MCF 10A (cell line): Measurements from ENCODE around the gene GNB5. TPM values are rescaled to one million over a fixed set of nuclear protein-coding genes. Genes with fewer than 3 reads are reported as not detected.

Experiments used
- BruUV-seq: library from RNA; stranded (reverse); fragments of 400-500 nt; replicated peaks from 2 replicates; lab custom pipeline; 2021; lab: Mats Ljungman, UMichigan
- CTCF ChIA-PET: fragments of 300-600 bp; sonication (Branson Sonifier 250); formaldehyde crosslinking; extraction: SDS; loops from one replicate; lab custom pipeline; 2021; ENCODE audit warnings: antibody characterized with exemption, inconsistent platforms; lab: Yijun Ruan, JAX
- POLR2A ChIA-PET: fragments of 300-600, 350-650 bp; sonication (Branson Sonifier 250); formaldehyde crosslinking; extraction: SDS; loops from one replicate; lab custom pipeline; 2020; ENCODE audit warnings: antibody characterized with exemption, inconsistent platforms; lab: Yijun Ruan, JAX
- DNase-seq: peaks from one replicate; pipeline ENCODE4 v3.0.0-alpha.2; 2018; ENCODE audit not compliant: unreplicated experiment
- H3K27ac Mint-ChIP-seq: one replicate; pipeline ENCODE4 v1.8.0; 2022; ENCODE audit warnings: mild to moderate bottlenecking, low read depth, mixed read lengths; ENCODE audit not compliant: unreplicated experiment
- H3K27me3 Mint-ChIP-seq: one replicate; pipeline ENCODE4 v1.8.0; 2022; ENCODE audit warnings: mixed read lengths; ENCODE audit not compliant: insufficient read depth, unreplicated experiment
- H3K36me3 Mint-ChIP-seq: one replicate; pipeline ENCODE4 v1.8.0; 2022; ENCODE audit warnings: mild to moderate bottlenecking, moderate library complexity, mixed read lengths; ENCODE audit not compliant: insufficient read depth, unreplicated experiment
- H3K4me1 Mint-ChIP-seq: one replicate; pipeline ENCODE4 v1.8.0; 2022; ENCODE audit warnings: mixed read lengths; ENCODE audit not compliant: insufficient read depth, unreplicated experiment
- H3K4me3 Mint-ChIP-seq: one replicate; pipeline ENCODE4 v1.8.0; 2022; ENCODE audit warnings: mild to moderate bottlenecking, moderate library complexity, mixed read lengths; ENCODE audit not compliant: unreplicated experiment
- H3K9me3 Mint-ChIP-seq: one replicate; pipeline ENCODE4 v1.8.0; 2022; ENCODE audit warnings: mixed read lengths; ENCODE audit not compliant: unreplicated experiment
- intact Hi-C: fragments of 100-400 bp; cut with micrococcal nuclease; formaldehyde crosslinking; loops from 2 replicates; pipeline ENCODE4 v1.14.1; 2022
- total RNA-seq: library from RNA; stranded (reverse); gene quantifications from 2 replicates; pipeline ENCODE4 v1.2.3, GENCODE V29; 2022
- TF ChIP-seq, protein P1 (sequence below): fragments of 200-600 bp; IDR thresholded peaks from one replicate; pipeline ENCODE4 v1.8.0; 2022; ENCODE audit warnings: antibody characterized with exemption, mild to moderate bottlenecking; ENCODE audit not compliant: unreplicated experiment

Gene GNB5
- total RNA-seq, 1 experiment from 2014 or later = 31.8 TPM

GRCh38 chr15:52114261-52115055 is 76.7 kb downstream of the GNB5 start:
- ChIA-PET CTCF (interaction anchor here (0.6 to 1.0 kb wide), 5 partner anchors 14 to 43 kb away, joined by 3 to 7 read pairs (median 3); no protein-coding TSS in a partner anchor), POLR2A (interaction anchor here (0.6 to 2.0 kb wide), 10 partner anchors 8 to 95 kb away, joined by 3 to 6 read pairs (median 4); no protein-coding TSS in a partner anchor)
- BruUV-seq = no TSS peak
- Mint-ChIP-seq H3K27ac (no peak overlapping the region), H3K36me3 (peaks cover 4% of the 10 kb centered on the region), H3K4me3 (no peak overlapping the region), H3K4me1 (peaks cover 5% of the 10 kb centered on the region), H3K27me3 (no peaks in the 10 kb centered on the region), H3K9me3 (no peaks in the 10 kb centered on the region)
- no peak for DNase-seq
- intact Hi-C loops = no loop called here
- TF ChIP-seq, protein P1, sequence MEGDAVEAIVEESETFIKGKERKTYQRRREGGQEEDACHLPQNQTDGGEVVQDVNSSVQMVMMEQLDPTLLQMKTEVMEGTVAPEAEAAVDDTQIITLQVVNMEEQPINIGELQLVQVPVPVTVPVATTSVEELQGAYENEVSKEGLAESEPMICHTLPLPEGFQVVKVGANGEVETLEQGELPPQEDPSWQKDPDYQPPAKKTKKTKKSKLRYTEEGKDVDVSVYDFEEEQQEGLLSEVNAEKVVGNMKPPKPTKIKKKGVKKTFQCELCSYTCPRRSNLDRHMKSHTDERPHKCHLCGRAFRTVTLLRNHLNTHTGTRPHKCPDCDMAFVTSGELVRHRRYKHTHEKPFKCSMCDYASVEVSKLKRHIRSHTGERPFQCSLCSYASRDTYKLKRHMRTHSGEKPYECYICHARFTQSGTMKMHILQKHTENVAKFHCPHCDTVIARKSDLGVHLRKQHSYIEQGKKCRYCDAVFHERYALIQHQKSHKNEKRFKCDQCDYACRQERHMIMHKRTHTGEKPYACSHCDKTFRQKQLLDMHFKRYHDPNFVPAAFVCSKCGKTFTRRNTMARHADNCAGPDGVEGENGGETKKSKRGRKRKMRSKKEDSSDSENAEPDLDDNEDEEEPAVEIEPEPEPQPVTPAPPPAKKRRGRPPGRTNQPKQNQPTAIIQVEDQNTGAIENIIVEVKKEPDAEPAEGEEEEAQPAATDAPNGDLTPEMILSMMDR = no peak

DNA sequence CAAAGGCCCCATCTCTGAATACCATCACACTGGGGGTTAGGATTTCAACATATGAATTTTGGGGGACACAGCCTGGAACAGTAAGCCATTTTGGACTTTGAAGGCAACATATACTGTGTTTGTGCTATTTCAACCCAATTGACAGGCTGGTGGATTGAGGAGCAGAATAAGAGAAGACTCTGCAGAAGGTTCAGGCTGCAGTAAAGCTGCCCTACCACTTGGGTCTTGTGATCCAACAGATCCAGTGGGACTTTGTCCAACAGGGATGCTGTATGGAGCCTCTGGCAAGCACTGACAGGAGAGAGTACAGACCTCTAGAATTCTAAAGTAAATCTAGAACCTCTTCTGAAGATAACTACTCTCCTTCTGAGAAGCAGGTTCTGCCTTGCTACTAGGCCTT is 77.5 kb downstream of the GNB5 start:
- Mint-ChIP-seq H3K27me3 (no peaks in the 10 kb centered on the region), H3K27ac (no peak overlapping the region), H3K4me1 (peaks cover 5% of the 10 kb centered on the region), H3K36me3 (peaks cover 4% of the 10 kb centered on the region), H3K9me3 (no peaks in the 10 kb centered on the region), H3K4me3 (no peak overlapping the region)
- CTCF ChIA-PET = no interaction called here
- no TSS peak for BruUV-seq
- DNase-seq = no peak
- TF ChIP-seq, protein P1 = no peak
- intact Hi-C loops = no loop called here
- POLR2A ChIA-PET = interaction anchor here (0.7 to 1.8 kb wide), 6 partner anchors 9 to 47 kb away, joined by 3 to 5 read pairs (median 4); no protein-coding TSS in a partner anchor

DNA sequence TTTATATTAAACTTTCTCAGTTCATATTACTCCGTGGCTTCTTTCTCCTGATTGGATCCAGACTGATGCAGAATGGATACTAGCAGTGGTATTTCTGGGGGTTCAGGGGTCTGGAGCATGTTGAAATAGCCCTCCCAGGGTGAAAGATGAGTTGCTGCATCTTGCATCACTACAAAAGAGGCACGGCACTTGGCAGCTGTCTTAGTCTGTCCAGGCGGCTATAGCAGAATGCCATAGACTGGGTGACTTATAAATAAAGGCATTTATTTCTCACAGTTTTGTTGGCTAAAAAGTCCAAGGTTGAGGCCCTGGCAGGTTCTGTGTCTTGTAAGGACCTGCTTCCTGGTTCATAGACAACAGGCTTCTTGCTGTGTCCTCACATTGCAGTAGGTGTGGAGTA is 78.0 kb downstream of the GNB5 start:
- H3K27ac Mint-ChIP-seq = no peak overlapping the region
- H3K27me3 Mint-ChIP-seq = no peaks in the 10 kb centered on the region
- TF ChIP-seq, protein P1 = no peak

DNA sequence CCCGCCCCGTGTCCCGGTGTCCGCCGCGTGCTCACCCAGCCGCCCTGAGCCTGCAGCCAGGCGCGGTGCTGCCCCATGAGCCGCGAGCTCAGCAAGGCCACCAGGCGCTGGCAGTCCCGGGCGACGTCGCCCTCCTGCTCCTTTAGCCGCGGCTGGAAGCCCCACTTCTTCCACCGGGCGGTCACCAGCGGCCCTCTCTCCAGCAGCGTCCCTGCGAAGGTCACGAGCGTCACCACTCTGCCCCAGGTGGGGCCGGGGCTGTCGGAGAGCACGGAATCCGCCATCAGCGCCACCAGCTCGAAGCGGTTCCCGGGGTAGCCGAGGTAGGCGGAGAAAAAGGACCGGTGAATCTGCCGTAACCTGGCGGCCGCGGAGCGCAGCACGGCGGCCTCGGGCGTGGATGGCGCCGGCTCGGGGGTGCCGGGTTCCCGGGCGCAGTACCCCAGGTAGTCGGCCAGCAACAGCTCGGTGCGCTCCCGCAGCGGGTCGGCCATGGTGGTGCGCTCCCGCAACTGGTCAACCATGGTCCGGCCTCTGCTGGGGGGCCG is 78.9 kb downstream of the GNB5 start:
- intact Hi-C loops = no loop called here
- POLR2A ChIA-PET = no interaction called here
- BruUV-seq = no TSS peak
- Mint-ChIP-seq H3K27ac (no peak overlapping the region), H3K9me3 (no peaks in the 10 kb centered on the region), H3K27me3 (no peaks in the 10 kb centered on the region), H3K4me1 (peaks cover 2% of the 10 kb centered on the region), H3K4me3 (no peak overlapping the region), H3K36me3 (peaks cover 4% of the 10 kb centered on the region)
- CTCF ChIA-PET = no interaction called here
- no peak for DNase-seq
- TF ChIP-seq, protein P1 = no peak

More for the DNA sequence above, 78.0 kb downstream of the GNB5 start:
- intact Hi-C loops = no loop called here
- Mint-ChIP-seq H3K4me1 (peaks cover 5% of the 10 kb centered on the region), H3K4me3 (no peak overlapping the region), H3K36me3 (peaks cover 4% of the 10 kb centered on the region), H3K9me3 (no peaks in the 10 kb centered on the region)
- DNase-seq = peak; percentile 21
- no TSS peak for BruUV-seq
- ChIA-PET POLR2A (interaction anchor here (0.9 to 1.1 kb wide), 3 partner anchors 18 to 46 kb away, joined by 3 to 4 read pairs (median 4); no protein-coding TSS in a partner anchor), CTCF (no interaction called here)
